Kidney (tissue), 14 donors: Measurements from ENCODE around the gene CMTM5. TPM values are rescaled to one million over a fixed set of nuclear protein-coding genes. Genes with fewer than 3 reads are reported as not detected.
"Not testable (repeated sequence)": the region's sequence is repeated elsewhere in the genome, so short reads cannot be mapped to it uniquely, and the experiment has no call there.

ENCODE experiments used
- DNase-seq, 5 donors: peaks; one replicate each; pipeline ENCODE4 v3.0.0-alpha.2; 2013 to 2020
- FAIRE-seq: peaks from 2 replicates; lab custom pipeline; 2012; peaks lifted over from hg19 to GRCh38; lab: Jason Lieb, UNC
- H3K27ac ChIP-seq, 2 donors: one replicate each; pipeline ENCODE4 v1.7.0; 2013; ENCODE audit warnings: low read depth in 2 of 2, low read length in 2 of 2, inconsistent platforms in 1 of 2
- H3K27me3 ChIP-seq: one replicate; pipeline ENCODE4 v1.7.1; 2013; ENCODE audit warnings: low read length, inconsistent platforms; ENCODE audit not compliant: control insufficient read depth, insufficient read depth
- H3K36me3 ChIP-seq, 3 donors: one replicate each; pipeline versions ENCODE4 v1.7.0 to v1.7.1; 2013; ENCODE audit warnings: low read length in 3 of 3, control low read depth in 1 of 3, inconsistent platforms in 1 of 3; ENCODE audit not compliant: insufficient read depth in 3 of 3, control insufficient read depth in 2 of 3
- H3K4me1 ChIP-seq, 3 donors: one replicate each; pipeline versions ENCODE4 v1.7.0 to v1.7.1; 2013; ENCODE audit warnings: low read length in 3 of 3, inconsistent platforms in 1 of 3, low read depth in 1 of 3; ENCODE audit not compliant: control insufficient read depth in 2 of 3, insufficient read depth in 2 of 3
- H3K4me3 ChIP-seq, 3 donors: one replicate each; pipeline versions ENCODE4 v1.7.0 to v1.8.1; 2013; ENCODE audit warnings: low read length in 3 of 3, control low read depth in 1 of 3, inconsistent platforms in 1 of 3
- H3K9ac ChIP-seq, 3 donors: one replicate each; pipeline versions ENCODE4 v1.7.0 to v1.7.1; 2013; ENCODE audit warnings: low read length in 3 of 3, control low read depth in 1 of 3, inconsistent platforms in 1 of 3
- H3K9me3 ChIP-seq, 3 donors: one replicate each; pipeline versions ENCODE4 v1.7.0 to v1.7.1; 2013; ENCODE audit warnings: low read length in 3 of 3, control low read depth in 1 of 3, inconsistent platforms in 1 of 3; ENCODE audit not compliant: control insufficient read depth in 2 of 3, insufficient read depth in 1 of 3
- CTCF ChIP-seq: IDR thresholded peaks from 3 replicates; pipeline ENCODE4 v1.5.1; 2012; ENCODE audit warnings: mild to moderate bottlenecking, moderate library complexity, borderline replicate concordance; ENCODE audit not compliant: insufficient read depth; ENCODE audit errors: extremely low read depth
- intact Hi-C: fragments of 100-400 bp; cut with DNase I; formaldehyde crosslinking; loops from one replicate; pipeline ENCODE4 v1.11.1; 2022
- polyA plus RNA-seq: library from polyadenylated mRNA; stranded (reverse); fragments of 350-450 nt; fragmentation: Illumina TruSeq; extraction: RNeasy Lipid Tissue Mini Kit (QIAGEN cat#74804); gene quantifications from one replicate; pipeline ENCODE4 v1.2.3, GENCODE V29; 2014; ENCODE audit warnings: low read depth, low replicate concordance; ENCODE audit not compliant: insufficient read depth
- total RNA-seq: library from RNA; stranded (reverse); fragmentation: NEBNext Ultra II Directional; extraction: Animal tissue kit (Norgen Biotek cat#: 25700); gene quantifications from one replicate; pipeline ENCODE4 v1.2.1, GENCODE V29; 2021
- donor health status: control.
- donor health status: control.
- donor health status: control.
- donor health status: control.
- donor health status: control.
- donor health status: DM: yes; HTN: yes; CAD: no.
- donor health status: Normal renal cell carcinoma (clear cell type).

CMTM5 gene
- total and polyA plus RNA-seq, 2 donors from 2014 or later = 0.54 to 1.1 TPM

- no peak for FAIRE-seq
- Histone ChIP-seq H3K9me3 (no peaks in the 10 kb centered on the region), H3K4me3 (no peak overlapping the region), H3K9ac (no peak overlapping the region), H3K27ac (no peak overlapping the region), H3K27me3 (no peaks in the 10 kb centered on the region), H3K36me3 (no peaks in the 10 kb centered on the region), H3K4me1 (no peaks in the 10 kb centered on the region)
- no peak for DNase-seq
- TF ChIP-seq CTCF = no peak
- intact Hi-C loops = no loop called here
Observed at GRCh38 chr14:23385244-23385641, 8.4 kb downstream of the CMTM5 start.

GRCh38 chr14:23385642-23386265 is 8.9 kb downstream of the CMTM5 start:
- Histone ChIP-seq H3K4me3 (no peak overlapping the region), H3K36me3 (no peaks in the 10 kb centered on the region), H3K27me3 (no peaks in the 10 kb centered on the region), H3K27ac (no peak overlapping the region), H3K9me3 (no peaks in the 10 kb centered on the region), H3K9ac (no peak overlapping the region), H3K4me1 (no peaks in the 10 kb centered on the region)
- FAIRE-seq (no peak), DNase-seq (peak in 4 of 5 donors; percentile 54 to 75 (median 62))
- no peak for TF ChIP-seq CTCF
- intact Hi-C loops = no loop called here

GRCh38 chr14:23386266-23386657 is 9.4 kb downstream of the CMTM5 start:
- H3K4me3 ChIP-seq, H3K36me3 ChIP-seq, DNase-seq, FAIRE-seq, H3K9ac ChIP-seq, H3K4me1 ChIP-seq, H3K9me3 ChIP-seq, H3K27me3 ChIP-seq, intact Hi-C loops, H3K27ac ChIP-seq: not testable (repeated sequence)

- Histone ChIP-seq H3K27ac (no peak overlapping the region), H3K27me3 (no peaks in the 10 kb centered on the region), H3K4me1 (no peaks in the 10 kb centered on the region), H3K9me3 (no peaks in the 10 kb centered on the region), H3K4me3 (no peak overlapping the region), H3K36me3 (no peaks in the 10 kb centered on the region), H3K9ac (no peak overlapping the region)
- intact Hi-C loops = no loop called here
- FAIRE-seq (no peak), DNase-seq (no peak)
- TF ChIP-seq CTCF = no peak
Observed at GRCh38 chr14:23386999-23387398, 10.2 kb downstream of the CMTM5 start.
